HepG2 (cell line): ENCODE results near the gene PDGFB. TPM values are rescaled to one million over a fixed set of nuclear protein-coding genes. Genes with fewer than 3 reads are reported as not detected.

ENCODE experiments used
- ARNTL ChIP-seq: sonication (generic); formaldehyde crosslinking; IDR thresholded peaks from 2 replicates; pipeline ENCODE4 v1.4.0; 2020; ENCODE audit warnings: mild to moderate bottlenecking, missing genetic modification reagents
- CREM ChIP-seq, 2 experiments: sonication (generic) in 1 of 2; formaldehyde crosslinking in 1 of 2; IDR thresholded peaks; 2 replicates each; pipeline versions ENCODE4 v1.4.0 to v1.6.1; 2016 to 2020; ENCODE audit warnings: antibody characterized with exemption in 1 of 2, mild to moderate bottlenecking in 1 of 2, missing genetic modification reagents in 1 of 2
- ELF3 ChIP-seq: IDR thresholded peaks from 2 replicates; pipeline ENCODE4 v1.6.1; 2016; ENCODE audit warnings: missing genetic modification reagents, missing compliant biosample characterization
- HOXA9 ChIP-seq: sonication (generic); formaldehyde crosslinking; IDR thresholded peaks from 2 replicates; pipeline ENCODE4 v1.8.1; 2022; ENCODE audit warnings: missing genetic modification reagents, mild to moderate bottlenecking, moderate library complexity, borderline replicate concordance
- KLF16 ChIP-seq, 2 experiments: sonication (generic) in 1 of 2; formaldehyde crosslinking in 1 of 2; IDR thresholded peaks; 2 replicates each; pipeline versions ENCODE4 v1.6.1 to v1.8.0; 2016 to 2023; ENCODE audit warnings: missing genetic modification reagents in 2 of 2, missing compliant biosample characterization in 1 of 2
- RXRB ChIP-seq: IDR thresholded peaks from 2 replicates; pipeline ENCODE4 v1.6.1; 2016; ENCODE audit warnings: borderline replicate concordance, missing genetic modification reagents, missing compliant biosample characterization
- SALL2 ChIP-seq: sonication (generic); formaldehyde crosslinking; IDR thresholded peaks from 2 replicates; pipeline ENCODE4 v1.8.1; 2023; ENCODE audit warnings: mild to moderate bottlenecking, missing genetic modification reagents, inconsistent platforms
- SP140L ChIP-seq: sonication (generic); formaldehyde crosslinking; IDR thresholded peaks from 2 replicates; pipeline ENCODE4 v1.4.0; 2020; ENCODE audit warnings: missing genetic modification reagents, borderline replicate concordance
- ZFP37 ChIP-seq: sonication (generic); formaldehyde crosslinking; IDR thresholded peaks from 2 replicates; pipeline ENCODE4 v1.4.0; 2020; ENCODE audit warnings: missing genetic modification reagents, borderline replicate concordance
- ZNF543 ChIP-seq: sonication (generic); formaldehyde crosslinking; IDR thresholded peaks from 2 replicates; pipeline ENCODE4 v1.4.0; 2020; ENCODE audit warnings: mild to moderate bottlenecking, missing genetic modification reagents
- ZNF766 ChIP-seq: sonication (generic); formaldehyde crosslinking; IDR thresholded peaks from 2 replicates; pipeline ENCODE4 v1.5.0; 2020; ENCODE audit warnings: missing genetic modification reagents, borderline replicate concordance
- polyA plus RNA-seq, 8 experiments: library from polyadenylated mRNA; depleted of rRNA in 3 of 8; stranded (reverse) in 7 of 8; unstranded in 1 of 8; fragments of >200 nt; fragmentation: Illumina TruSeq in 4 of 8; extraction: Trizol in 4 of 8; gene quantifications; 2 replicates each; pipeline versions ENCODE4 v1.2.1 to v1.2.3, GENCODE V29; 2011 to 2016; ENCODE audit warnings: low read depth in 4 of 8, missing spikeins in 1 of 8, mixed read lengths in 1 of 8; ENCODE audit not compliant: insufficient read depth in 1 of 8
- total RNA-seq, 5 experiments: library from RNA; depleted of rRNA; stranded (reverse); fragments of >200 nt; fragmentation: Illumina TruSeq; extraction: Trizol; gene quantifications; 2 replicates each; pipeline ENCODE4 v1.2.3, GENCODE V29; 2016; ENCODE audit warnings: low read depth in 1 of 5
- TF ChIP-seq, protein P1 (sequence below): sonication (generic); formaldehyde crosslinking; IDR thresholded peaks from 2 replicates; pipeline ENCODE4 v1.4.0; 2020; ENCODE audit warnings: missing genetic modification reagents
- TF ChIP-seq, protein P2 (sequence below): sonication (generic); formaldehyde crosslinking; IDR thresholded peaks from 2 replicates; pipeline ENCODE4 v1.4.0; 2020; ENCODE audit warnings: low read depth, missing genetic modification reagents
- TF ChIP-seq, protein P3 (sequence below): IDR thresholded peaks from 2 replicates; pipeline ENCODE4 v1.6.1; 2016; ENCODE audit warnings: mild to moderate bottlenecking, missing biosample characterization, missing genetic modification reagents
- TF ChIP-seq, protein P4 (sequence below): IDR thresholded peaks from 2 replicates; pipeline ENCODE4 v1.6.1; 2016; ENCODE audit warnings: low read depth, borderline replicate concordance

Gene PDGFB
- total and polyA plus RNA-seq, 2 of the 13 experiments (the other 11 are each of a cell fraction or from before 2014, with no cell fraction given), result 1.4 to 10.1 TPM

DNA sequence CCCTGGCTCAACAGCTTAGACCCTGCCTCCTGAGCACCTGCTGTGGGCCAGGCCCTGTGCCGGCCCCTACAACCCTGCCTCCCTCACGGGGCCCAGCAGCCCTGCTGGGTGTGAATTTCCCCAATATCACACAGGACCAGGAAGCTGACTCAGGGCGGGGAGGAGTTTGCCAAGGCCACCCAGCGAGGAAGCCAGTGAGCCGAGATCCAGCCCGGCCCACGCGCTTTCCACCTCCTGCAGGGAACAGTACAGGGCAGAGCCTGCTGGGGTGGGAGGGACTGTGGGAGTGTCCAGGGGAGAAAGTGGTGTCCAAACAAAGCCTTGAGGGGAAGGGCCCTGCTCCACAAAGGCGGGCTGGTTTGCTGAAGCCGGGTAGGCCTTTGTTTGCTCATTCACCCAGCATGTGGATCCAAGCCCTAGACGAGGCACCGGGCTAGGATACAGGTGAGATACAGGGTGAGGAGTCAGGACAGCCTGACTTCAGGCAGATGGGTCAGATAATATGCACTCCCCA is 47.8 kb upstream of the PDGFB start (continued):
- TF ChIP-seq, protein P1, sequence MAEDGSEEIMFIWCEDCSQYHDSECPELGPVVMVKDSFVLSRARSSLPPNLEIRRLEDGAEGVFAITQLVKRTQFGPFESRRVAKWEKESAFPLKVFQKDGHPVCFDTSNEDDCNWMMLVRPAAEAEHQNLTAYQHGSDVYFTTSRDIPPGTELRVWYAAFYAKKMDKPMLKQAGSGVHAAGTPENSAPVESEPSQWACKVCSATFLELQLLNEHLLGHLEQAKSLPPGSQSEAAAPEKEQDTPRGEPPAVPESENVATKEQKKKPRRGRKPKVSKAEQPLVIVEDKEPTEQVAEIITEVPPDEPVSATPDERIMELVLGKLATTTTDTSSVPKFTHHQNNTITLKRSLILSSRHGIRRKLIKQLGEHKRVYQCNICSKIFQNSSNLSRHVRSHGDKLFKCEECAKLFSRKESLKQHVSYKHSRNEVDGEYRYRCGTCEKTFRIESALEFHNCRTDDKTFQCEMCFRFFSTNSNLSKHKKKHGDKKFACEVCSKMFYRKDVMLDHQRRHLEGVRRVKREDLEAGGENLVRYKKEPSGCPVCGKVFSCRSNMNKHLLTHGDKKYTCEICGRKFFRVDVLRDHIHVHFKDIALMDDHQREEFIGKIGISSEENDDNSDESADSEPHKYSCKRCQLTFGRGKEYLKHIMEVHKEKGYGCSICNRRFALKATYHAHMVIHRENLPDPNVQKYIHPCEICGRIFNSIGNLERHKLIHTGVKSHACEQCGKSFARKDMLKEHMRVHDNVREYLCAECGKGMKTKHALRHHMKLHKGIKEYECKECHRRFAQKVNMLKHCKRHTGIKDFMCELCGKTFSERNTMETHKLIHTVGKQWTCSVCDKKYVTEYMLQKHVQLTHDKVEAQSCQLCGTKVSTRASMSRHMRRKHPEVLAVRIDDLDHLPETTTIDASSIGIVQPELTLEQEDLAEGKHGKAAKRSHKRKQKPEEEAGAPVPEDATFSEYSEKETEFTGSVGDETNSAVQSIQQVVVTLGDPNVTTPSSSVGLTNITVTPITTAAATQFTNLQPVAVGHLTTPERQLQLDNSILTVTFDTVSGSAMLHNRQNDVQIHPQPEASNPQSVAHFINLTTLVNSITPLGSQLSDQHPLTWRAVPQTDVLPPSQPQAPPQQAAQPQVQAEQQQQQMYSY, result 0 out of 2 replicates have a peak, but pooled peaks have one; percentile 13
- peak; percentile 64; the same call in 1 of the 2 replicates for TF ChIP-seq RXRB
- TF ChIP-seq ZNF543 (CRISPR knock-in tag), result no peak
- 0 out of 2 replicates have a peak, but pooled peaks have one; percentile 38 for TF ChIP-seq ZNF766
- TF ChIP-seq HOXA9 (CRISPR knock-in tag), result no peak
- TF ChIP-seq SALL2, result peak; percentile 76; the same call in 1 of the 2 replicates
- no peak for TF ChIP-seq CREM (IDR thresholded peaks at IDR 0.05)
- TF ChIP-seq CREM (CRISPR knock-in tag; IDR thresholded peaks at IDR 0.05), result no peak
- TF ChIP-seq ZFP37 (CRISPR knock-in tag), result peak; percentile 42; the same call in 1 of the 2 replicates
- peak in 1 of 2 experiments; percentile 22; a peak in 1 of 4 replicates for TF ChIP-seq KLF16 (CRISPR knock-in tag; IDR thresholded peaks at IDR 0.05)
- peak; percentile 67; the same call in 1 of the 2 replicates for TF ChIP-seq ELF3 (CRISPR knock-in tag)
- TF ChIP-seq, protein P2, sequence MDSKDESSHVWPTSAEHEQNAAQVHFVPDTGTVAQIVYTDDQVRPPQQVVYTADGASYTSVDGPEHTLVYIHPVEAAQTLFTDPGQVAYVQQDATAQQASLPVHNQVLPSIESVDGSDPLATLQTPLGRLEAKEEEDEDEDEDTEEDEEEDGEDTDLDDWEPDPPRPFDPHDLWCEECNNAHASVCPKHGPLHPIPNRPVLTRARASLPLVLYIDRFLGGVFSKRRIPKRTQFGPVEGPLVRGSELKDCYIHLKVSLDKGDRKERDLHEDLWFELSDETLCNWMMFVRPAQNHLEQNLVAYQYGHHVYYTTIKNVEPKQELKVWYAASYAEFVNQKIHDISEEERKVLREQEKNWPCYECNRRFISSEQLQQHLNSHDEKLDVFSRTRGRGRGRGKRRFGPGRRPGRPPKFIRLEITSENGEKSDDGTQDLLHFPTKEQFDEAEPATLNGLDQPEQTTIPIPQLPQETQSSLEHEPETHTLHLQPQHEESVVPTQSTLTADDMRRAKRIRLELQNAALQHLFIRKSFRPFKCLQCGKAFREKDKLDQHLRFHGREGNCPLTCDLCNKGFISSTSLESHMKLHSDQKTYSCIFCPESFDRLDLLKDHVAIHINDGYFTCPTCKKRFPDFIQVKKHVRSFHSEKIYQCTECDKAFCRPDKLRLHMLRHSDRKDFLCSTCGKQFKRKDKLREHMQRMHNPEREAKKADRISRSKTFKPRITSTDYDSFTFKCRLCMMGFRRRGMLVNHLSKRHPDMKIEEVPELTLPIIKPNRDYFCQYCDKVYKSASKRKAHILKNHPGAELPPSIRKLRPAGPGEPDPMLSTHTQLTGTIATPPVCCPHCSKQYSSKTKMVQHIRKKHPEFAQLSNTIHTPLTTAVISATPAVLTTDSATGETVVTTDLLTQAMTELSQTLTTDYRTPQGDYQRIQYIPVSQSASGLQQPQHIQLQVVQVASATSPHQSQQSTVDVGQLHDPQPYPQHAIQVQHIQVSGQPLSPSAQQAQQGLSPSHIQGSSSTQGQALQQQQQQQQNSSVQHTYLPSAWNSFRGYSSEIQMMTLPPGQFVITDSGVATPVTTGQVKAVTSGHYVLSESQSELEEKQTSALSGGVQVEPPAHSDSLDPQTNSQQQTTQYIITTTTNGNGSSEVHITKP (CRISPR knock-in tag), result peak; percentile 59
- TF ChIP-seq, protein P3, sequence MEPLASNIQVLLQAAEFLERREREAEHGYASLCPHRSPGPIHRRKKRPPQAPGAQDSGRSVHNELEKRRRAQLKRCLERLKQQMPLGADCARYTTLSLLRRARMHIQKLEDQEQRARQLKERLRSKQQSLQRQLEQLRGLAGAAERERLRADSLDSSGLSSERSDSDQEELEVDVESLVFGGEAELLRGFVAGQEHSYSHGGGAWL, result peak; percentile 71
- peak; percentile 58 for TF ChIP-seq ARNTL (CRISPR knock-in tag)
- TF ChIP-seq, protein P4, sequence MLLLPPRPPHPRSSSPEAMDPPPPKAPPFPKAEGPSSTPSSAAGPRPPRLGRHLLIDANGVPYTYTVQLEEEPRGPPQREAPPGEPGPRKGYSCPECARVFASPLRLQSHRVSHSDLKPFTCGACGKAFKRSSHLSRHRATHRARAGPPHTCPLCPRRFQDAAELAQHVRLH, result peak; percentile 85
- no peak for TF ChIP-seq SP140L
